C4-2B (cell line): Measurements from ENCODE around the gene EPHA1.

ENCODE experiments used
- H3K27ac ChIP-seq: fragments of 450-650 bp; 2 replicates; pipeline ENCODE4 v1.5.1; 2017
- ZFX ChIP-seq: fragments of 450-650 bp; IDR thresholded peaks from 2 replicates; pipeline ENCODE4 v1.6.1; 2017
- TF ChIP-seq, protein P1 (sequence below): fragments of 450-650 bp; conservative IDR thresholded peaks from 2 replicates; pipeline ENCODE4 v1.5.1; 2017; ENCODE audit warnings: mild to moderate bottlenecking

Gene EPHA1

DNA sequence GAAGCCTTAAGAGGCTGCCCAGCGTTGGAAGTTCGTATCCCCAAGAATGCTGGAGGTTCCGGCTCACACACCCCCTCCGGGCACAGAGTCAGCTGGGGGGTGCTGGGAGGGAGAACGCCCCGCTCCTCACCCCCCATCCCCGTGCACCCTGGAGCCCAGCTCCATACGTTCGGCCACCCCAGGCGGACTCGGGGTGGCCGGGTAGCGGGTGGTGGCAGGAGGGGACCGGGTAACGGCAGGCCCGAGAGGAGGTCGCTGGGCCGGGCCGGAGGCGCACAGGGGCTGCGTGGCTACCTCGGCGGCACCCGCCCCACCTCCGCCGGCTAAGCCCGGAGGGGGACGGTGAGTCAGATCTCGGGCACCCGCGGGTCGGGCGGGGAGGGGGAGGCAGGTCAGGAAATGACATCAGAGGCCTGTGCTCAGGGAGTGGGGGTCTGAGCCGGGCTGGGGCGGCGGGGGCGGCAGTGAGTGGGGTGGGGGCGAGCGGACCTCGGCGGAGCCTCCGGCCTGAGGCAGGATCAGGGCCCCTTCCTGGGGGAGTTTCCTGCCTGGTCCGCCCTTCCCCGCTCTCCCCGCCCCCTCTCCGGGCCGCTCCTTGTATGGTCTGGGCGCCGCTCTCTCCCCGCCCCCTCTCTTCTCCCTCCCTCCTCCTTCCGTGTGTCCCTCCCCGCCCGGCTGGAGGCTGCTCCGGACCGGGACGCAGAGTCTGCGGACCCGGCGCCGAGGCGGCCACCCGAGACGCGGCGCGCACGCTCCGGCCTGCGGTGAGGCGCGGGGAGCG, 27.8 kb downstream of the EPHA1 start, which contains the start of gene ZYX:
TSS of gene ZYX (plus strand) at position 700 of the 781 bp plus-strand sequence. CDS start 227 bp downstream, outside the sequence.
- peak within 1 kb of the TSS; percentile 72 for H3K27ac ChIP-seq
- TF ChIP-seq, protein P1, sequence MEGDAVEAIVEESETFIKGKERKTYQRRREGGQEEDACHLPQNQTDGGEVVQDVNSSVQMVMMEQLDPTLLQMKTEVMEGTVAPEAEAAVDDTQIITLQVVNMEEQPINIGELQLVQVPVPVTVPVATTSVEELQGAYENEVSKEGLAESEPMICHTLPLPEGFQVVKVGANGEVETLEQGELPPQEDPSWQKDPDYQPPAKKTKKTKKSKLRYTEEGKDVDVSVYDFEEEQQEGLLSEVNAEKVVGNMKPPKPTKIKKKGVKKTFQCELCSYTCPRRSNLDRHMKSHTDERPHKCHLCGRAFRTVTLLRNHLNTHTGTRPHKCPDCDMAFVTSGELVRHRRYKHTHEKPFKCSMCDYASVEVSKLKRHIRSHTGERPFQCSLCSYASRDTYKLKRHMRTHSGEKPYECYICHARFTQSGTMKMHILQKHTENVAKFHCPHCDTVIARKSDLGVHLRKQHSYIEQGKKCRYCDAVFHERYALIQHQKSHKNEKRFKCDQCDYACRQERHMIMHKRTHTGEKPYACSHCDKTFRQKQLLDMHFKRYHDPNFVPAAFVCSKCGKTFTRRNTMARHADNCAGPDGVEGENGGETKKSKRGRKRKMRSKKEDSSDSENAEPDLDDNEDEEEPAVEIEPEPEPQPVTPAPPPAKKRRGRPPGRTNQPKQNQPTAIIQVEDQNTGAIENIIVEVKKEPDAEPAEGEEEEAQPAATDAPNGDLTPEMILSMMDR = no peak
- no peak for TF ChIP-seq ZFX

- peak overlapping the region; percentile 72 for H3K27ac ChIP-seq
- TF ChIP-seq ZFX = no peak
- TF ChIP-seq, protein P1 = peak; percentile 99
These were observed 28.4 kb downstream of the EPHA1 start for GRCh38 chr7:143380260-143380645.

GRCh38 chr7:143379611-143380259, 28.9 kb downstream of the EPHA1 start:
- H3K27ac ChIP-seq = peak overlapping the region; percentile 72; the same call in 1 of the 2 replicates
- TF ChIP-seq, protein P1 = no peak
- no peak for TF ChIP-seq ZFX

DNA sequence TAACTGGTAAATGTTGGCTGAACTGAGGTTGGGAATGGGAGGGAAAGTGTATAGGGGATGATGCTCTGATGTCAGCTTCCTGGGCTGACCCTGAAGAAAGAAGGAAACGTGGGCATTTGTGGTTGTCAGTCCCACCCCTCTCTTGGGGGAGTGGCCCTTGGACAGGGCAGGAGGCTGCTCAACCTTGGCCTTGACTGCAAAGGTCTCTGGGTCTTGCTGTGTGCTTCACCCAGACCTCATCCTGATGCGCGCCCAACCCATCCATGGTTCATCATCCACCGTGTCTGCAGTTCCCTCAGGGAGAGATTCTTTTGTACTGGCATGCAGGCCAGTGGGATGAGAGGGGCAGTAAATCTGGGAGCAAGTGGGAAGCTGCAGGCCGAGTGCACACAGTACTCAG, 32.3 kb downstream of the EPHA1 start:
- H3K27ac ChIP-seq = no peak overlapping the region
- no peak for TF ChIP-seq ZFX
- TF ChIP-seq, protein P1 = no peak

- TF ChIP-seq, protein P1 = no peak
- no peak for TF ChIP-seq ZFX
- H3K27ac ChIP-seq = no peak overlapping the region
These were observed 33.2 kb downstream of the EPHA1 start for GRCh38 chr7:143375298-143376034.

DNA sequence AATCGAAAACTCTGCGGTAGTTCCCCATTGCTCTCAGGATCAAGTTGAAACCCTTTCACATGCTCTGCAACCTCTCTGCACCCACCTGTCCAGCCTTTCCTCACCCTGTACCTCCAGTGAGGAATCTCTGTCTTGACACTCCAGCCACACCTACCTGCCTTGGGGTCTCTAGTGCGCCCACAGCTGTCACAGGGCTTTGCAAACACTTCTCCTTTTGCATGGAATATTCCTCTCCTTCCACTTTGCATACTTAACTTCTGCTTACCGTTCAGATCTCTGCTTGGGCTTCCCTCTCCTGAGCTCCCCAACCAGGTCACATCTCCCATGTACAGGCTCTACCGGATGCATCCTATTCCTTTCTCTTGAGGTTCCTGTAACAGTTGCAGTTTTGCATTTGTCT, 34.1 kb downstream of the EPHA1 start:
- TF ChIP-seq, protein P1 = no peak
- no peak overlapping the region for H3K27ac ChIP-seq
